HCT116 (cell line): ENCODE data around the gene ANKRD29. TPM values are rescaled to one million over a fixed set of nuclear protein-coding genes. Genes with fewer than 3 reads are reported as not detected.

ENCODE experiments used
- ATAC-seq: fragments of 200-7000 bp; cut with Tn5 transposase; 2 replicates; pipeline ENCODE4 v1.9.1; 2020; ENCODE audit warnings: mild to moderate bottlenecking, moderate library complexity
- BruUV-seq: library from RNA; stranded (reverse); fragments of 400-500 nt; replicated peaks from 2 replicates; lab custom pipeline; 2021; lab: Mats Ljungman, UMichigan
- CTCF ChIA-PET: fragments of 300-600 bp; sonication (Branson Sonifier 250); formaldehyde crosslinking; loops from one replicate; lab custom pipeline; 2021; ENCODE audit warnings: antibody characterized with exemption; lab: Charles Lee
- POLR2A ChIA-PET: fragments of 300-600, 350-600 bp; sonication (Branson Sonifier 250); formaldehyde crosslinking; loops from one replicate; lab custom pipeline; 2021; ENCODE audit warnings: antibody characterized with exemption; lab: Charles Lee
- RAD21 ChIA-PET, 2 experiments: fragments of 300-600 bp; sonication (Branson Sonifier 250); formaldehyde crosslinking; loops; one replicate each; lab custom pipeline; 2023; ENCODE audit warnings: low total read pairs in 2 of 2; ENCODE audit not compliant: uncharacterized antibody in 2 of 2, unreplicated experiment in 2 of 2, low non-redundant PET in 1 of 2; lab: Charles Lee
- DNase-seq: peaks from one replicate; pipeline ENCODE4 v3.0.0-alpha.2; 2010; ENCODE audit warnings: low read depth, low spot score
- H2AFZ ChIP-seq: fragments of 200-600 bp; shearing (Covaris generic), sonication (generic); 2 replicates; pipeline ENCODE4 v1.6.1; 2017; ENCODE audit warnings: low read depth, mixed run types, mixed read lengths, antibody characterized with exemption, low read length; ENCODE audit not compliant: poor library complexity, severe bottlenecking
- H3K27ac ChIP-seq: 2 replicates; pipeline ENCODE4 v1.5.1; 2012; ENCODE audit warnings: low read depth, low read length
- H3K27me3 ChIP-seq: fragments of 200-600 bp; sonication (generic); 2 replicates; pipeline ENCODE4 v1.6.1; 2016; ENCODE audit warnings: mixed run types, low read length, mixed read lengths; ENCODE audit not compliant: insufficient read depth
- H3K36me3 ChIP-seq, 2 experiments: fragments of 200-500 bp in 1 of 2; fragments of 200-600 bp in 1 of 2; sonication (Bioruptor generic) in 1 of 2; sonication (generic) in 1 of 2; 2 replicates each; pipeline versions ENCODE4 v1.5.1 to v1.6.1; 2014 to 2016; ENCODE audit warnings: low read length in 2 of 2, inconsistent platforms in 1 of 2, mixed read lengths in 1 of 2, mixed run types in 1 of 2; ENCODE audit not compliant: insufficient read depth in 2 of 2, control insufficient read depth in 1 of 2
- H3K4me1 ChIP-seq, 2 experiments: fragments of 200-600 bp in 1 of 2; sonication (generic) in 1 of 2; 2 replicates each; pipeline versions ENCODE4 v1.5.1 to v1.6.1; 2012 to 2017; ENCODE audit warnings: low read length in 2 of 2, inconsistent platforms in 1 of 2, mild to moderate bottlenecking in 1 of 2, mixed read lengths in 1 of 2, mixed run types in 1 of 2, moderate library complexity in 1 of 2; ENCODE audit not compliant: insufficient read depth in 2 of 2, control insufficient read depth in 1 of 2
- H3K4me2 ChIP-seq: fragments of 200-600 bp; sonication (generic); 2 replicates; pipeline ENCODE4 v1.6.1; 2017; ENCODE audit warnings: mixed run types, low read length, mixed read lengths
- H3K4me3 ChIP-seq, 2 experiments: fragments of 200-600 bp in 1 of 2; sonication (generic) in 1 of 2; replicated peaks in 1 of 2; 2 replicates each; pipeline ENCODE4 v1.5.1; 2011 to 2016; ENCODE audit warnings: low read length in 2 of 2, control low read depth in 1 of 2, low read depth in 1 of 2, mild to moderate bottlenecking in 1 of 2, mixed read lengths in 1 of 2, mixed run types in 1 of 2
- H3K79me2 ChIP-seq: fragments of 200-600 bp; sonication (generic); 2 replicates; pipeline ENCODE4 v1.6.1; 2017; ENCODE audit warnings: mild to moderate bottlenecking, mixed run types, low read length, moderate library complexity, mixed read lengths; ENCODE audit not compliant: insufficient read depth
- H3K9ac ChIP-seq: fragments of 200-600 bp; sonication (generic); 2 replicates; pipeline ENCODE4 v1.6.1; 2016; ENCODE audit warnings: low read length, mixed read lengths
- H3K9me2 ChIP-seq: fragments of 200-600 bp; sonication (generic), shearing (Covaris generic); 2 replicates; pipeline ENCODE4 v1.6.1; 2017; ENCODE audit warnings: mixed run types, mild to moderate bottlenecking, moderate library complexity; ENCODE audit not compliant: insufficient read depth
- H3K9me3 ChIP-seq, 2 experiments: fragments of 200-500 bp in 1 of 2; fragments of 200-600 bp in 1 of 2; sonication (Bioruptor generic) in 1 of 2; sonication (generic) in 1 of 2; 2 replicates each; pipeline ENCODE4 v1.6.1; 2014 to 2017; ENCODE audit warnings: low read length in 2 of 2, mixed read lengths in 2 of 2, inconsistent platforms in 1 of 2, low read depth in 1 of 2, mild to moderate bottlenecking in 1 of 2, mixed run types in 1 of 2, moderate library complexity in 1 of 2; ENCODE audit not compliant: control insufficient read depth in 1 of 2, insufficient read depth in 1 of 2
- H4K20me1 ChIP-seq: fragments of 200-600 bp; sonication (generic), shearing (Covaris generic); 2 replicates; pipeline ENCODE4 v1.6.1; 2017; ENCODE audit warnings: mixed run types, mild to moderate bottlenecking, moderate library complexity; ENCODE audit not compliant: insufficient read depth
- CBX3 ChIP-seq: IDR thresholded peaks from 2 replicates; pipeline ENCODE4 v1.6.1; 2012; ENCODE audit warnings: low read depth
- CEBPB ChIP-seq: IDR thresholded peaks from 2 replicates; pipeline ENCODE4 v1.6.1; 2012; ENCODE audit warnings: low read depth
- ELF1 ChIP-seq: IDR thresholded peaks from 2 replicates; pipeline ENCODE4 v1.6.1; 2012; ENCODE audit warnings: low read depth, borderline replicate concordance
- FOSL1 ChIP-seq: IDR thresholded peaks from 2 replicates; pipeline ENCODE4 v1.6.1; 2012; ENCODE audit warnings: low read depth
- JUND ChIP-seq: IDR thresholded peaks from 2 replicates; pipeline ENCODE4 v1.6.1; 2012
- POLR2A ChIP-seq: IDR thresholded peaks from 2 replicates; pipeline ENCODE4 v1.7.0; 2011; ENCODE audit warnings: borderline replicate concordance; ENCODE audit not compliant: insufficient read depth, insufficient read length; ENCODE audit errors: extremely low read depth
- POLR2AphosphoS5 ChIP-seq: IDR thresholded peaks from 2 replicates; pipeline ENCODE4 v1.6.1; 2011; ENCODE audit warnings: mild to moderate bottlenecking, low read depth, low read length, moderate library complexity
- SP1 ChIP-seq: IDR thresholded peaks from 2 replicates; pipeline ENCODE4 v1.6.1; 2012; ENCODE audit warnings: low read depth
- SRF ChIP-seq: IDR thresholded peaks from 2 replicates; pipeline ENCODE4 v1.6.1; 2012; ENCODE audit warnings: low read depth
- TCF7L2 ChIP-seq: IDR thresholded peaks from 2 replicates; pipeline ENCODE4 v1.7.0; 2011; ENCODE audit warnings: borderline replicate concordance, inconsistent platforms; ENCODE audit not compliant: insufficient read depth, insufficient read length; ENCODE audit errors: extremely low read depth
- ZFX ChIP-seq: fragments of 450-650 bp; IDR thresholded peaks from 2 replicates; pipeline ENCODE4 v1.6.1; 2017
- ZNF274 ChIP-seq: fragments of 200-500 bp; sonication (Bioruptor generic); IDR thresholded peaks from 2 replicates; pipeline ENCODE4 v1.6.1; 2014; ENCODE audit warnings: mild to moderate bottlenecking, low read depth, low read length, inconsistent platforms
- intact Hi-C: fragments of 100-400 bp; cut with micrococcal nuclease; formaldehyde crosslinking; loops from 2 replicates; pipeline ENCODE4 v1.10.0; 2022
- total RNA-seq: library from RNA; stranded (reverse); gene quantifications from one replicate; pipeline ENCODE4 v1.2.1, GENCODE V29; 2021; ENCODE audit not compliant: unreplicated experiment
- TF ChIP-seq, protein P1 (sequence below): IDR thresholded peaks from 2 replicates; pipeline ENCODE4 v1.6.1; 2012
- TF ChIP-seq, protein P2 (sequence below): IDR thresholded peaks from 2 replicates; pipeline ENCODE4 v1.6.1; 2012; ENCODE audit warnings: low read depth
- TF ChIP-seq, protein P3 (sequence below), 3 experiments: fragments of 200-600 bp in 1 of 3; sonication (generic) in 1 of 3; IDR thresholded peaks in 2 of 3; conservative IDR thresholded peaks in 1 of 3; 2 replicates each; pipeline ENCODE4 v1.5.1; 2012 to 2017; ENCODE audit warnings: low read depth in 2 of 3, low read length in 2 of 3, antibody characterized with exemption in 1 of 3, borderline replicate concordance in 1 of 3, control low read depth in 1 of 3, mild to moderate bottlenecking in 1 of 3, mixed read lengths in 1 of 3, mixed run types in 1 of 3, moderate library complexity in 1 of 3; ENCODE audit not compliant: insufficient read depth in 1 of 3
- TF ChIP-seq, protein P4 (sequence below): IDR thresholded peaks from 2 replicates; pipeline ENCODE4 v1.6.1; 2011; ENCODE audit warnings: mild to moderate bottlenecking, low read length, moderate library complexity; ENCODE audit not compliant: insufficient replicate concordance; ENCODE audit errors: extremely low read depth
- TF ChIP-seq, protein P5 (sequence below): IDR thresholded peaks from 2 replicates; pipeline ENCODE4 v1.6.1; 2012

The ANKRD29 gene
- total RNA-seq, 1 experiment from 2014 or later: 8.8 TPM

DNA sequence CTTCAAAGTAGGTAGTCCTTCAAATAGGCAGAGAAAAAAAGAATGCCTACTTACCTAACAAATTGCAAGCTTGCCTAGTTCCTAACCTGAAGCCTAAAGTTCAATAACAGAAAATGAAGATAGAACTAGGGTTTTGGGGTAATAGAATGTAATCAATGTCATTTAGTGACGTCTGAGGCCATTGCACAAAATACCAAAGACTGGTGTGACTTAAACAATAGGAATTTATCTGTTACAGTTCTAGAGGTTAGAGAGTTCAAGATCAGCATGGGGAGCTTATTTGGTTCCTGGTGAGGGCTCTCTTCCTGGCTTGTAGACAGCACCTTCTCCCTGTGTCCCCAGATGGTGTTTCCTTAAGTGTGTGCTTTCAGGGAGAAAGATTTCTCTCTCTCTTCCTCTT is 71.7 kb downstream of the ANKRD29 start (continued):
- TF ChIP-seq, protein P1, sequence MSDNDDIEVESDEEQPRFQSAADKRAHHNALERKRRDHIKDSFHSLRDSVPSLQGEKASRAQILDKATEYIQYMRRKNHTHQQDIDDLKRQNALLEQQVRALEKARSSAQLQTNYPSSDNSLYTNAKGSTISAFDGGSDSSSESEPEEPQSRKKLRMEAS: no peak
- TF ChIP-seq JUND: no peak
- TF ChIP-seq, all 23 proteins: peak for 0

DNA sequence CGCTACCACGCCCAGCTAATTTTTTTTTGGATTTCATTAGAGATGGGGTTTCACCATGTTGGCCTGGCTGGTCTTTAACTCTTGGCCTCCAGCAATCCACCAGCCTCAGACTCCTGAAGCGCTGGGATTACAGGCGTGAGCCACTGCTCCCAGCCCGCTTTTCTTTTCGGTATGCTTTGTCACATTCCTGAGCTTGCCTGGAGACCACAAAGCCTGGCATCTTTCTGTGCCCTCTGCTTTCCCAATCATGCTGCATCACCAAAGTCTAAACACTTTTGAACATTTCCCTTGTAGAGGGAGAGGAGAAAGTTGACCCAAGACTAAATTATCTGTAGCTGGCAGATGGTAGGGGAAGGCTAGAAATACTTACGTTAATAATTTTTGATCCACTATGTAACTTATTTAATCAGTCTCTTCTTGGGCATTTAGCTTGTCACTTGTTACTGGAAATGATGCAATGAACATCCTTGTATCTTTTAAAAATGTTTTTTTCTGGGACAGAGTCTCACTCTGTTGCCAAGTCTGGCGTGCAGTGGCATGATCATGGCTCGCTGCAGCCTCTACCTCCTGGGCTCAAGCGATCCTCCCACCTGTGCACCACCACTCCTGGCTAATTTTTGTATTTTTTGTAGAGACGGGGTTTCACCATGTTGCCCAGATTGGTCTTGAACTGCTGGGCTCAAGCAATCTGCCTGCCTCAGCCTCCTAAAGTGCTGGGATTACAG is 73.7 kb downstream of the ANKRD29 start:
- POLR2A ChIA-PET: no interaction called here
- DNase-seq: no peak
- H3K27me3 ChIP-seq: no peaks in the 10 kb centered on the region
- TF ChIP-seq, protein P2, sequence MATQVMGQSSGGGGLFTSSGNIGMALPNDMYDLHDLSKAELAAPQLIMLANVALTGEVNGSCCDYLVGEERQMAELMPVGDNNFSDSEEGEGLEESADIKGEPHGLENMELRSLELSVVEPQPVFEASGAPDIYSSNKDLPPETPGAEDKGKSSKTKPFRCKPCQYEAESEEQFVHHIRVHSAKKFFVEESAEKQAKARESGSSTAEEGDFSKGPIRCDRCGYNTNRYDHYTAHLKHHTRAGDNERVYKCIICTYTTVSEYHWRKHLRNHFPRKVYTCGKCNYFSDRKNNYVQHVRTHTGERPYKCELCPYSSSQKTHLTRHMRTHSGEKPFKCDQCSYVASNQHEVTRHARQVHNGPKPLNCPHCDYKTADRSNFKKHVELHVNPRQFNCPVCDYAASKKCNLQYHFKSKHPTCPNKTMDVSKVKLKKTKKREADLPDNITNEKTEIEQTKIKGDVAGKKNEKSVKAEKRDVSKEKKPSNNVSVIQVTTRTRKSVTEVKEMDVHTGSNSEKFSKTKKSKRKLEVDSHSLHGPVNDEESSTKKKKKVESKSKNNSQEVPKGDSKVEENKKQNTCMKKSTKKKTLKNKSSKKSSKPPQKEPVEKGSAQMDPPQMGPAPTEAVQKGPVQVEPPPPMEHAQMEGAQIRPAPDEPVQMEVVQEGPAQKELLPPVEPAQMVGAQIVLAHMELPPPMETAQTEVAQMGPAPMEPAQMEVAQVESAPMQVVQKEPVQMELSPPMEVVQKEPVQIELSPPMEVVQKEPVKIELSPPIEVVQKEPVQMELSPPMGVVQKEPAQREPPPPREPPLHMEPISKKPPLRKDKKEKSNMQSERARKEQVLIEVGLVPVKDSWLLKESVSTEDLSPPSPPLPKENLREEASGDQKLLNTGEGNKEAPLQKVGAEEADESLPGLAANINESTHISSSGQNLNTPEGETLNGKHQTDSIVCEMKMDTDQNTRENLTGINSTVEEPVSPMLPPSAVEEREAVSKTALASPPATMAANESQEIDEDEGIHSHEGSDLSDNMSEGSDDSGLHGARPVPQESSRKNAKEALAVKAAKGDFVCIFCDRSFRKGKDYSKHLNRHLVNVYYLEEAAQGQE: no peak
- TF ChIP-seq SRF (no peak), TCF7L2 (no peak), ZFX (no peak), ELF1 (no peak), ZNF274 (no peak), SP1 (no peak), POLR2AphosphoS5 (no peak), POLR2A (no peak), CBX3 (no peak), JUND (no peak), CEBPB (no peak), FOSL1 (no peak)
- TF ChIP-seq, protein P3, sequence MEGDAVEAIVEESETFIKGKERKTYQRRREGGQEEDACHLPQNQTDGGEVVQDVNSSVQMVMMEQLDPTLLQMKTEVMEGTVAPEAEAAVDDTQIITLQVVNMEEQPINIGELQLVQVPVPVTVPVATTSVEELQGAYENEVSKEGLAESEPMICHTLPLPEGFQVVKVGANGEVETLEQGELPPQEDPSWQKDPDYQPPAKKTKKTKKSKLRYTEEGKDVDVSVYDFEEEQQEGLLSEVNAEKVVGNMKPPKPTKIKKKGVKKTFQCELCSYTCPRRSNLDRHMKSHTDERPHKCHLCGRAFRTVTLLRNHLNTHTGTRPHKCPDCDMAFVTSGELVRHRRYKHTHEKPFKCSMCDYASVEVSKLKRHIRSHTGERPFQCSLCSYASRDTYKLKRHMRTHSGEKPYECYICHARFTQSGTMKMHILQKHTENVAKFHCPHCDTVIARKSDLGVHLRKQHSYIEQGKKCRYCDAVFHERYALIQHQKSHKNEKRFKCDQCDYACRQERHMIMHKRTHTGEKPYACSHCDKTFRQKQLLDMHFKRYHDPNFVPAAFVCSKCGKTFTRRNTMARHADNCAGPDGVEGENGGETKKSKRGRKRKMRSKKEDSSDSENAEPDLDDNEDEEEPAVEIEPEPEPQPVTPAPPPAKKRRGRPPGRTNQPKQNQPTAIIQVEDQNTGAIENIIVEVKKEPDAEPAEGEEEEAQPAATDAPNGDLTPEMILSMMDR (IDR thresholded peaks at IDR 0.05 in 2 of 3, conservative IDR thresholded peaks at IDR 0.05 in 1 of 3; ENCODE audit: borderline replicate concordance in 1 of 3, insufficient read depth in 1 of 3, low read depth in 2 of 3, low read length in 2 of 3): no peak
- TF ChIP-seq, protein P4, sequence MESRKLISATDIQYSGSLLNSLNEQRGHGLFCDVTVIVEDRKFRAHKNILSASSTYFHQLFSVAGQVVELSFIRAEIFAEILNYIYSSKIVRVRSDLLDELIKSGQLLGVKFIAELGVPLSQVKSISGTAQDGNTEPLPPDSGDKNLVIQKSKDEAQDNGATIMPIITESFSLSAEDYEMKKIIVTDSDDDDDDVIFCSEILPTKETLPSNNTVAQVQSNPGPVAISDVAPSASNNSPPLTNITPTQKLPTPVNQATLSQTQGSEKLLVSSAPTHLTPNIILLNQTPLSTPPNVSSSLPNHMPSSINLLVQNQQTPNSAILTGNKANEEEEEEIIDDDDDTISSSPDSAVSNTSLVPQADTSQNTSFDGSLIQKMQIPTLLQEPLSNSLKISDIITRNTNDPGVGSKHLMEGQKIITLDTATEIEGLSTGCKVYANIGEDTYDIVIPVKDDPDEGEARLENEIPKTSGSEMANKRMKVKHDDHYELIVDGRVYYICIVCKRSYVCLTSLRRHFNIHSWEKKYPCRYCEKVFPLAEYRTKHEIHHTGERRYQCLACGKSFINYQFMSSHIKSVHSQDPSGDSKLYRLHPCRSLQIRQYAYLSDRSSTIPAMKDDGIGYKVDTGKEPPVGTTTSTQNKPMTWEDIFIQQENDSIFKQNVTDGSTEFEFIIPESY: no peak
- TF ChIP-seq, protein P5, sequence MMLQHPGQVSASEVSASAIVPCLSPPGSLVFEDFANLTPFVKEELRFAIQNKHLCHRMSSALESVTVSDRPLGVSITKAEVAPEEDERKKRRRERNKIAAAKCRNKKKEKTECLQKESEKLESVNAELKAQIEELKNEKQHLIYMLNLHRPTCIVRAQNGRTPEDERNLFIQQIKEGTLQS: no peak
- TF ChIP-seq, protein P1: no peak

More for the DNA sequence above, 73.7 kb downstream of the ANKRD29 start:
- BruUV-seq: no TSS peak
- no peaks in the 10 kb centered on the region for H4K20me1 ChIP-seq
- no peak overlapping the region for H3K4me3 ChIP-seq
- no peaks in the 10 kb centered on the region for H3K36me3 ChIP-seq
- no peaks in the 10 kb centered on the region for H3K9me2 ChIP-seq
- H3K9ac ChIP-seq: no peak overlapping the region
- H3K4me1 ChIP-seq: peaks cover 8 to 23% of the 10 kb centered on the region in 2 experiments
- H2AFZ ChIP-seq: no peak overlapping the region
- H3K79me2 ChIP-seq: peaks cover 20% of the 10 kb centered on the region
- no peak for ATAC-seq
- H3K9me3 ChIP-seq: no peaks in the 10 kb centered on the region
- CTCF ChIA-PET: no interaction called here
- RAD21 ChIA-PET: no interaction called here
- intact Hi-C loops: loop anchor here (5.0 kb wide), 1 partner anchor 92 kb away; no protein-coding TSS in a partner anchor
- H3K27ac ChIP-seq: no peak overlapping the region
- no peak overlapping the region for H3K4me2 ChIP-seq
